Measurements from ENCODE around the gene EHMT1. TPM values are rescaled to one million over a fixed set of nuclear protein-coding genes. Genes with fewer than 3 reads are reported as not detected.
A peak's percentile ranks its signal among the peaks of the same experiment; 100 is the strongest.

EHMT1 gene
- total RNA-seq, 1 experiment from 2014 or later, result 63.9 TPM

- Histone ChIP-seq H3K27ac (ENCODE audit: low read length) (no peak overlapping the region), H3K9me3 (ENCODE audit: control insufficient read depth, insufficient read depth, low read depth, low read length) (no peaks in the 10 kb centered on the region), H3K4me3 (ENCODE audit: low read depth in 2 of 2, low read length in 2 of 2) (no peak overlapping the region), H3K27me3 (ENCODE audit: control insufficient read depth, insufficient read depth, low read length) (no peaks in the 10 kb centered on the region), H3K4me1 (ENCODE audit: control insufficient read depth, insufficient read depth, low read length) (no peaks in the 10 kb centered on the region), H3K36me3 (ENCODE audit: control insufficient read depth, insufficient read depth, low read length) (no peaks in the 10 kb centered on the region)
- TF ChIP-seq CTCF (IDR thresholded peaks at IDR 0.05) (no peak), SIN3A (IDR thresholded peaks at IDR 0.05; ENCODE audit: borderline replicate concordance, insufficient read depth, low read depth, low read length) (no peak), REST (IDR thresholded peaks at IDR 0.05; ENCODE audit: insufficient read depth in 1 of 2, low read depth in 2 of 2, low read length in 1 of 2) (peak; percentile 60 to 87; a peak in 3 of 4 replicates), TCF7L2 (IDR thresholded peaks at IDR 0.05; ENCODE audit: low read depth, low read length) (no peak), POLR2AphosphoS5 (IDR thresholded peaks at IDR 0.05; ENCODE audit: low read depth, low read length) (no peak)
- DNase-seq (ENCODE audit: low read depth, low spot score) (no peak), ATAC-seq (no peak)
- ChIA-PET CTCF (no interaction called here), POLR2A (no interaction called here)
- in situ Hi-C loops (cut with HindIII; ENCODE audit: low pct_unique_long_range_greater_than_20kb, low sequenced_read_pairs), result no loop called here
- intact Hi-C loops (cut with micrococcal nuclease; ENCODE audit: unreplicated experiment), result no loop called here
- no TSS peak for BruUV-seq (replicated peaks)
Observed at GRCh38 chr9:137878146-137878941, 259.5 kb downstream of the EHMT1 start.

GRCh38 chr9:137879052-137879451 lies 260.2 kb downstream of the EHMT1 start:
- TF ChIP-seq POLR2AphosphoS5 (IDR thresholded peaks at IDR 0.05; ENCODE audit: low read depth, low read length) (no peak), SIN3A (IDR thresholded peaks at IDR 0.05; ENCODE audit: borderline replicate concordance, insufficient read depth, low read depth, low read length) (no peak), REST (IDR thresholded peaks at IDR 0.05; ENCODE audit: insufficient read depth in 1 of 2, low read depth in 2 of 2, low read length in 1 of 2) (no peak), TCF7L2 (IDR thresholded peaks at IDR 0.05; ENCODE audit: low read depth, low read length) (no peak), CTCF (IDR thresholded peaks at IDR 0.05) (no peak)
- Histone ChIP-seq H3K4me1 (ENCODE audit: control insufficient read depth, insufficient read depth, low read length) (no peaks in the 10 kb centered on the region), H3K4me3 (ENCODE audit: low read depth in 2 of 2, low read length in 2 of 2) (no peak overlapping the region), H3K27ac (ENCODE audit: low read length) (no peak overlapping the region), H3K27me3 (ENCODE audit: control insufficient read depth, insufficient read depth, low read length) (no peaks in the 10 kb centered on the region), H3K9me3 (ENCODE audit: control insufficient read depth, insufficient read depth, low read depth, low read length) (no peaks in the 10 kb centered on the region), H3K36me3 (ENCODE audit: control insufficient read depth, insufficient read depth, low read length) (no peaks in the 10 kb centered on the region)
- ChIA-PET POLR2A (no interaction called here), CTCF (no interaction called here)
- in situ Hi-C loops (cut with HindIII; ENCODE audit: low pct_unique_long_range_greater_than_20kb, low sequenced_read_pairs), result no loop called here
- intact Hi-C loops (cut with micrococcal nuclease; ENCODE audit: unreplicated experiment), result no loop called here
- no peak for DNase-seq (ENCODE audit: low read depth, low spot score)
- ATAC-seq, result no peak
- BruUV-seq (replicated peaks), result no TSS peak

Measured in Panc1 (cell line).